AG10803 (cell line): ENCODE data around the gene WDR90.

ENCODE experiments used
- DNase-seq: peaks from one replicate; pipeline ENCODE4 v3.0.0; 2010; ENCODE audit warnings: low read depth
- H3K4me3 ChIP-seq: 2 replicates; pipeline ENCODE4 v1.5.1; 2011; ENCODE audit warnings: mild to moderate bottlenecking, low read length, control low read depth
- TF ChIP-seq, protein P1 (sequence below): conservative IDR thresholded peaks from 2 replicates; pipeline ENCODE4 v1.5.1; 2011; ENCODE audit warnings: mild to moderate bottlenecking, low read length, control low read depth, inconsistent platforms

WDR90 gene

DNA sequence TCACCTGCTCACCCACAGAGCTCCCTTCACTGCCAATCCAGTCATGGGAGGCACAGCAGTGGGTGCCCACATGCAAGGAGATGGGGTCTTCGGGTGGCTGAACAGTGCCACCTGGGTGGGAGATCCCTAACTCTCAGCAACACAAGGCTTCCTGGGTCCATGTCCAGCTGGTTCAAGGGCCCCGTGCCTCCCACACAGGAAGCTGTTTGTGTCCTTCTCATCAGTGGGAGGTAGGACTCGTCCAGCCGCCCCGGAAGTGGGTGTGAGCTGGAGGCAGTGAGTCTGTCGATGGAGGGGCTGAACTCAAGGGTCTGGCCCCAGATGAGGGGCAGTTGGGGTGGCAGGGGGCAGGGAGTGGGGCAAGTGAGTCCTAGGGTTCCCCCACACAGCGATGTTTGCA is 54.9 kb downstream of the WDR90 start:
- TF ChIP-seq, protein P1, sequence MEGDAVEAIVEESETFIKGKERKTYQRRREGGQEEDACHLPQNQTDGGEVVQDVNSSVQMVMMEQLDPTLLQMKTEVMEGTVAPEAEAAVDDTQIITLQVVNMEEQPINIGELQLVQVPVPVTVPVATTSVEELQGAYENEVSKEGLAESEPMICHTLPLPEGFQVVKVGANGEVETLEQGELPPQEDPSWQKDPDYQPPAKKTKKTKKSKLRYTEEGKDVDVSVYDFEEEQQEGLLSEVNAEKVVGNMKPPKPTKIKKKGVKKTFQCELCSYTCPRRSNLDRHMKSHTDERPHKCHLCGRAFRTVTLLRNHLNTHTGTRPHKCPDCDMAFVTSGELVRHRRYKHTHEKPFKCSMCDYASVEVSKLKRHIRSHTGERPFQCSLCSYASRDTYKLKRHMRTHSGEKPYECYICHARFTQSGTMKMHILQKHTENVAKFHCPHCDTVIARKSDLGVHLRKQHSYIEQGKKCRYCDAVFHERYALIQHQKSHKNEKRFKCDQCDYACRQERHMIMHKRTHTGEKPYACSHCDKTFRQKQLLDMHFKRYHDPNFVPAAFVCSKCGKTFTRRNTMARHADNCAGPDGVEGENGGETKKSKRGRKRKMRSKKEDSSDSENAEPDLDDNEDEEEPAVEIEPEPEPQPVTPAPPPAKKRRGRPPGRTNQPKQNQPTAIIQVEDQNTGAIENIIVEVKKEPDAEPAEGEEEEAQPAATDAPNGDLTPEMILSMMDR, result no peak
- DNase-seq, result no peak
- no peak overlapping the region for H3K4me3 ChIP-seq

GRCh38 chr16:704552-705380 is 55.6 kb downstream of the WDR90 start:
- no peak overlapping the region for H3K4me3 ChIP-seq
- TF ChIP-seq, protein P1, result no peak
- no peak for DNase-seq

DNA sequence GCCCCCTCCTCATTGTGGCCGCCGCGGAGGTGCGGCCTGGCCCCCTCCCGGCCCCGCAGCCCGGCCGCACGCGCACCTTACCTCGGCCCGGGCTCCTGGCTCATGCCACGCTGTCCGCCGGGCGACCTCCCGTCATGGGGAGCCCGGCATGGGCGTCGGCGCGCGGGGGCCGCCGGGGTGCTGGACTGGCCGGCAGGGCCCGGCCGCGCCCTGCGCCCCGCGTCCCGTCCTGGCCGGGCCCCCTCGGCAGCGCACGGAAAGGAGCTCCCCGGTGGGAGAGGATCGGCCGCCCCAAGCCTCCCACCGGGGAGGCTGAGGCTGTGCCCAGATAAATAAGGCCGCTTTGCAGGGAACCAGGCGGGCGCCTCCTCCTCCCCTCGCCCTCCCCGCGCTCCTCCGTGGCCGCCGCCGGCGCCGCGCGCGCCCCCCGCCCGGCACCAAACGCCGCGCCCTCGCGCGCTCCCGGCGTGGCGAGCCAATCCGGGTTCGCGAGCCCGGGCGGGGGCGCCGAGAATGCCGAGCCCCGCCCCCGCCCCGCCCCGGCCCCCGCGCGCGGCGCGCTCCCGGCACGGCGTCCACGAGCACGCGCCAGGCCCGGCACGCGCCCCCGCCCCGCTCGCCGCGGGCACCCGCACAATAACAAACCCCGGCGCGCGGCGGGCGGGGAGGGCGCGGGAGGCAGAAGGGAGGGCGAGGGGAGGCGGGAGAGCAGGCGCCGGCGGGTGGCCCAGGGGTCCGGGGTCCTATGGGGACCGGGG is 56.4 kb downstream of the WDR90 start, which contains the start of gene FBXL16:
FBXL16 (minus strand) TSS at position 371 of the 758 bp plus-strand sequence. CDS start 8,396 bp downstream, outside the sequence.
- DNase-seq, result no peak

GRCh38 chr16:706189-707061 is 57.3 kb downstream of the WDR90 start:
- no peak for DNase-seq

More for the DNA sequence above, 56.4 kb downstream of the WDR90 start, which contains the start of gene FBXL16:
- TF ChIP-seq, protein P1, result no peak
- H3K4me3 ChIP-seq, result no peak within 1 kb of the TSS

DNA sequence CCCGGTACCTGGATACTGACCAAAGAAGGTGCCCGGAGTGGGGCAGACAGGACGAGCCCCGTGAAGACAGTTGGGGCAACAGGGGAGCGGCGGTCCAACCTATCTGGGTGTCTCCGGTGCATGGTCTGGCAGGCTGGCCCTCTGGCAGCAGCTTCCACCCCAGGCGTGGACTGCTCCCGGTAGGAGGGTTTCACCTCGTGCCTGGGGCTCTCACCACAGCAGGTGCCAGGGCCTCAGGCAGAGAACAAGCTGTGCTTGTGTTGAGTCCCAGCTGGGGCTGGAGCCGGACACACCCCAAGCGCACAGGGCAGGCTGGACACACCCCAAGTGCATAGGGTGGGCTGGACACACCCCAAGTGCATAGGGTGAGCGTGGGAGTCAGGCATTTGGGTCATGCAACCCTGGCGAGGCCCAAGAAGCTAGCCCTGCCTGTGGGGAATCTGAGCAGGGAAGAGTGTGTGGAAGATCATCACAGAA is 57.9 kb downstream of the WDR90 start:
- no peak overlapping the region for H3K4me3 ChIP-seq
- TF ChIP-seq, protein P1, result no peak
- DNase-seq, result no peak

More at GRCh38 chr16:706189-707061, 57.3 kb downstream of the WDR90 start:
- TF ChIP-seq, protein P1, result no peak
- no peak overlapping the region for H3K4me3 ChIP-seq

DNA sequence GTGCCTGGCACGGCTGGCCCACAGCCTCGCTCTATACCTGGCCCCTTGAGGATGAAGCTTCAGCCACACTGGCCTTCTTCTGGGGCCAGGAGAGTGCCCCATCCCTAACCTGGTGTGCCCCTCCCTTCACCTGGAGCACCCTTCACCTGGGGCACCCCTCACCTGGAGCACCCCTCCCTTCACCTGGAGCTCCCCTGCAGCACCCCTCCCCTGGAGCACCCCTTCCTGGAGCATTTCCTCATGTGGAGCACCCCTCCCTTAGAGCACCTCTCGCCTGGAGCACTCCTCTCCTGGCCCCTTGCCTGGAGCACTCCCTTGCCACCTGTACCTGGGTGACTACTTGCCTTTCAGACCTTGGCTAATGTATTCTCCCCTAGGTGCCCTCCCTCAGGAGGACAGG is 58.9 kb downstream of the WDR90 start:
- DNase-seq, result no peak
- no peak overlapping the region for H3K4me3 ChIP-seq
- TF ChIP-seq, protein P1, result no peak
